CD4-positive, alpha-beta memory T cell (primary cell): Measurements from ENCODE around the gene BCLAF1. TPM values are rescaled to one million over a fixed set of nuclear protein-coding genes. Genes with fewer than 3 reads are reported as not detected.
"Not testable (repeated sequence)": the region's sequence is repeated elsewhere in the genome, so short reads cannot be mapped to it uniquely, and the experiment has no call there.

Source experiments
- CTCF ChIA-PET: fragments of 350-600 bp; sonication (Branson Sonifier 250); formaldehyde crosslinking; loops from one replicate; lab custom pipeline; 2021; ENCODE audit warnings: inconsistent platforms; ENCODE audit not compliant: partially characterized antibody; lab: Charles Lee
- POLR2A ChIA-PET: fragments of 350-600 bp; sonication (Branson Sonifier 250); formaldehyde crosslinking; loops from one replicate; lab custom pipeline; 2021; ENCODE audit not compliant: partially characterized antibody; lab: Charles Lee
- DNase-seq, 5 donors: peaks; one replicate each; pipeline versions ENCODE4 v3.0.0 to v3.0.0-alpha.2; 2020 to 2022; ENCODE audit warnings: mixed read lengths in 1 of 5
- H3K27ac ChIP-seq: one replicate; pipeline ENCODE4 v1.7.0; 2013; ENCODE audit warnings: low read depth, low read length
- H3K27me3 ChIP-seq: 2 replicates; pipeline ENCODE4 v1.7.0; 2013; ENCODE audit warnings: mild to moderate bottlenecking, low read length, moderate library complexity; ENCODE audit not compliant: insufficient read depth
- H3K36me3 ChIP-seq: 2 replicates; pipeline ENCODE4 v1.7.0; 2013; ENCODE audit warnings: mild to moderate bottlenecking, low read length, moderate library complexity; ENCODE audit not compliant: insufficient read depth
- H3K4me1 ChIP-seq: 2 replicates; pipeline ENCODE4 v1.7.0; 2013; ENCODE audit warnings: mild to moderate bottlenecking, low read length, moderate library complexity; ENCODE audit not compliant: insufficient read depth
- H3K4me3 ChIP-seq, 2 donors: one replicate each; pipeline ENCODE4 v1.7.0; 2013; ENCODE audit warnings: low read length in 2 of 2, mild to moderate bottlenecking in 1 of 2
- H3K9me3 ChIP-seq, 2 donors: one replicate each; pipeline ENCODE4 v1.7.0; 2013; ENCODE audit warnings: low read length in 2 of 2, control low read depth in 1 of 2; ENCODE audit not compliant: control insufficient read depth in 1 of 2
- H3K27ac Mint-ChIP-seq, 7 donors: one replicate each; pipeline ENCODE4 v1.8.0; 2020 to 2021; ENCODE audit warnings: mixed read lengths in 7 of 7, mild to moderate bottlenecking in 6 of 7, inconsistent platforms in 3 of 7, moderate library complexity in 3 of 7
- H3K27me3 Mint-ChIP-seq, 2 donors: one replicate each; pipeline ENCODE4 v1.8.0; 2020 to 2021; ENCODE audit warnings: mixed read lengths in 2 of 2
- H3K36me3 Mint-ChIP-seq, 2 donors: one replicate each; pipeline ENCODE4 v1.8.0; 2020 to 2021; ENCODE audit warnings: mixed read lengths in 2 of 2, inconsistent platforms in 1 of 2, mild to moderate bottlenecking in 1 of 2
- H3K4me1 Mint-ChIP-seq, 4 donors: one replicate each; pipeline ENCODE4 v1.8.0; 2020 to 2021; ENCODE audit warnings: mixed read lengths in 4 of 4, mild to moderate bottlenecking in 1 of 4
- H3K4me3 Mint-ChIP-seq, 8 donors: one replicate each; pipeline ENCODE4 v1.8.0; 2020 to 2021; ENCODE audit warnings: mixed read lengths in 8 of 8, mild to moderate bottlenecking in 7 of 8, moderate library complexity in 6 of 8, inconsistent platforms in 3 of 8
- H3K9me3 Mint-ChIP-seq, 8 donors: one replicate each; pipeline ENCODE4 v1.8.0; 2020 to 2021; ENCODE audit warnings: mixed read lengths in 8 of 8, mild to moderate bottlenecking in 5 of 8, inconsistent platforms in 3 of 8, moderate library complexity in 1 of 8
- intact Hi-C: fragments of 100-400 bp; cut with micrococcal nuclease; formaldehyde crosslinking; loops from one replicate; pipeline ENCODE4 v1.15.1; 2023
- polyA plus RNA-seq, 2 donors: library from polyadenylated mRNA; unstranded; fragments of 300-500 nt; fragmentation: Illumina TruSeq; gene quantifications; one replicate each; pipeline ENCODE4 v1.2.3, GENCODE V29; 2021
- total RNA-seq, 2 experiments: library from RNA; stranded (reverse); gene quantifications; one replicate each; pipeline ENCODE4 v1.2.3, GENCODE V29; 2021

Gene BCLAF1
- total and polyA plus RNA-seq, 4 experiments from 2014 or later = 81.9 to 242 (median 174) TPM

- H3K27ac Mint-ChIP-seq = no peak overlapping the region
- H3K4me3 ChIP-seq = no peak overlapping the region
- no peaks in the 10 kb centered on the region for H3K36me3 Mint-ChIP-seq
- ChIA-PET POLR2A (interaction anchor here (1.4 to 2.1 kb wide), 3 partner anchors 65 to 719 kb away, joined by 3 to 5 read pairs (median 5); partner anchors contain the start of gene BCLAF1), CTCF (interaction anchor here (0.7 to 2.7 kb wide), 35 partner anchors 8 to 776 kb away, joined by 3 to 55 read pairs (median 5); partner anchors contain the start of gene MTFR2)
- H3K9me3 ChIP-seq = no peaks in the 10 kb centered on the region
- peak overlapping the region in 1 of 8 donors; percentile 26 for H3K4me3 Mint-ChIP-seq
- H3K27me3 ChIP-seq = no peaks in the 10 kb centered on the region
- H3K27ac ChIP-seq = no peak overlapping the region
- peaks cover 3 to 10% (median 4%) of the 10 kb centered on the region in 4 donors for H3K4me1 Mint-ChIP-seq
- DNase-seq = no peak
- H3K36me3 ChIP-seq = no peaks in the 10 kb centered on the region
- peaks cover 0 to 3% (median under 1%) of the 10 kb centered on the region in 8 donors for H3K9me3 Mint-ChIP-seq
- intact Hi-C loops = no loop called here
- H3K4me1 ChIP-seq = no peaks in the 10 kb centered on the region
- no peaks in the 10 kb centered on the region for H3K27me3 Mint-ChIP-seq
These were observed 64.2 kb downstream of the BCLAF1 start for GRCh38 chr6:136225496-136225895.

- H3K9me3 Mint-ChIP-seq, DNase-seq, H3K27ac Mint-ChIP-seq, H3K36me3 ChIP-seq, H3K4me1 Mint-ChIP-seq, H3K27ac ChIP-seq, H3K4me3 ChIP-seq, H3K4me1 ChIP-seq, H3K27me3 ChIP-seq, H3K36me3 Mint-ChIP-seq, H3K27me3 Mint-ChIP-seq, POLR2A ChIA-PET, intact Hi-C loops, H3K9me3 ChIP-seq: not testable (repeated sequence)
- H3K4me3 Mint-ChIP-seq = peak overlapping the region in 1 of 8 donors; percentile 57
- CTCF ChIA-PET = interaction anchor here (1.0 to 1.4 kb wide), 2 partner anchors 550 to 688 kb away, joined by 3 to 5 read pairs; no protein-coding TSS in a partner anchor
These were observed 64.7 kb downstream of the BCLAF1 start for GRCh38 chr6:136224974-136225373.

- H3K9me3 Mint-ChIP-seq = peaks cover 0 to 15% (median 4%) of the 10 kb centered on the region in 8 donors
- no peak overlapping the region for H3K27ac Mint-ChIP-seq
- no peaks in the 10 kb centered on the region for H3K27me3 ChIP-seq
- H3K4me1 Mint-ChIP-seq = no peaks in the 10 kb centered on the region
- DNase-seq = no peak
- no peak overlapping the region for H3K4me3 Mint-ChIP-seq
- no peak overlapping the region for H3K4me3 ChIP-seq
- H3K27ac ChIP-seq = no peak overlapping the region
- no peaks in the 10 kb centered on the region for H3K9me3 ChIP-seq
- peaks cover 0 to 1% of the 10 kb centered on the region in 2 donors for H3K27me3 Mint-ChIP-seq
- no peaks in the 10 kb centered on the region for H3K36me3 ChIP-seq
- no peaks in the 10 kb centered on the region for H3K36me3 Mint-ChIP-seq
- CTCF ChIA-PET = interaction anchor here (1.3 to 2.7 kb wide), 2 partner anchors 10 to 681 kb away, joined by 4 to 15 read pairs; no protein-coding TSS in a partner anchor
- intact Hi-C loops = no loop called here
- no peaks in the 10 kb centered on the region for H3K4me1 ChIP-seq
- POLR2A ChIA-PET = no interaction called here
These were observed 72.9 kb downstream of the BCLAF1 start for GRCh38 chr6:136216503-136217401.

DNA sequence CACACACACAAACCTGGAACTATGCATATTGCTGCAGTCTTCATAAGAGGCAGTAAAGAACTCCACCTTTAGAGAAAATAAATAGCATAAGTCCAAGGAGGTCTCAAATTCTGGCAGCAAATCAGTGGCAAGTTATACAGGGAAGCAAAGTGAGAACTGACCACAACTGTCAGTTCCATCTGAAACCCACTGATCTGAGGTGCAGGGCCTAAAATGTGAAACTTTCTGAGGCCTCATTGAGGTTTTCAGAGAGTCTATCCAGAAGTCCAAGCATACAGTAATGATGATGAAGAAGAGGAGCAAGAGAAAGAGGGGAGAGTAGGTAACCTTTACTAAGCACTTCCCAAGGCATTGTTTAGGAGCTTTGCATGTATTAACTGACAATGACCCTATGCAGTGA, 75.8 kb downstream of the BCLAF1 start:
- H3K27ac Mint-ChIP-seq = no peak overlapping the region
- H3K4me1 Mint-ChIP-seq = no peaks in the 10 kb centered on the region
- POLR2A ChIA-PET = no interaction called here
- CTCF ChIA-PET = interaction anchor here (4.7 kb wide), 1 partner anchor 13 kb away, joined by 25 read pairs; no protein-coding TSS in a partner anchor
- H3K27me3 Mint-ChIP-seq = peaks cover 0 to 1% of the 10 kb centered on the region in 2 donors
- Histone ChIP-seq H3K4me3 (no peak overlapping the region), H3K9me3 (no peaks in the 10 kb centered on the region), H3K27ac (no peak overlapping the region), H3K36me3 (no peaks in the 10 kb centered on the region), H3K4me1 (no peaks in the 10 kb centered on the region), H3K27me3 (no peaks in the 10 kb centered on the region)
- intact Hi-C loops = no loop called here
- no peaks in the 10 kb centered on the region for H3K36me3 Mint-ChIP-seq
- no peak overlapping the region for H3K4me3 Mint-ChIP-seq
- H3K9me3 Mint-ChIP-seq = peaks cover 0 to 2% (median 0%) of the 10 kb centered on the region in 8 donors
- DNase-seq = no peak

DNA sequence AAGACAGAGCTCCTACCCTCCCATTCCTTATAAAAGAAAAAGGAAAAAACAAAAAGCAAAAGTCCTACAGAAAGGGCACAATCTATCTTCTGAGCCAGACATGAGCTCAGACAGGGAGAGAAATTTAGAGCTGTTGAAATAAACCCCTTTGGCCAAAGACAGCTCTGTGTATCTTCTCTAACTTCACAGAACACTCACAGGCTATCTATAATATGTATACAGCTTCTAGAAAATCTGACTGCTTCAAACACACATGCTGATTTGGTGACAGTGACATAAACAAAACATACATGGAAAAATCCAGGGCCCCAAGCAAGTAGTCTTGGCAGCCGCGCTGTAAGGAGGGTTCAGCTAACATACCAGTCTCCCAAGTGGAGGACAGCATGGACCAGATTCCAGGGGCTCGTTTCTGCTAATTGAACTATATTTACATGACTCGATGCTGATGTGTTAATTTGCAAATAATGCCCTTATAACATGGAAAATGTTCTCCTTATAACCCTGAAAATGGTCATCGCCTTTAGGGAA, 76.6 kb downstream of the BCLAF1 start:
- H3K4me1 ChIP-seq = no peaks in the 10 kb centered on the region
- no peaks in the 10 kb centered on the region for H3K36me3 ChIP-seq
- no peak for DNase-seq
- H3K27me3 ChIP-seq = no peaks in the 10 kb centered on the region
- no peaks in the 10 kb centered on the region for H3K4me1 Mint-ChIP-seq
- peaks cover 0 to 3% of the 10 kb centered on the region in 2 donors for H3K27me3 Mint-ChIP-seq
- intact Hi-C loops = no loop called here
- no peak overlapping the region for H3K27ac ChIP-seq
- H3K9me3 Mint-ChIP-seq = no peaks in the 10 kb centered on the region
- H3K4me3 Mint-ChIP-seq = no peak overlapping the region
- no peaks in the 10 kb centered on the region for H3K9me3 ChIP-seq
- H3K36me3 Mint-ChIP-seq = no peaks in the 10 kb centered on the region
- CTCF ChIA-PET = interaction anchor here (4.7 kb wide), 1 partner anchor 14 kb away, joined by 25 read pairs; no protein-coding TSS in a partner anchor
- POLR2A ChIA-PET = no interaction called here
- H3K27ac Mint-ChIP-seq = no peak overlapping the region
- no peak overlapping the region for H3K4me3 ChIP-seq

DNA sequence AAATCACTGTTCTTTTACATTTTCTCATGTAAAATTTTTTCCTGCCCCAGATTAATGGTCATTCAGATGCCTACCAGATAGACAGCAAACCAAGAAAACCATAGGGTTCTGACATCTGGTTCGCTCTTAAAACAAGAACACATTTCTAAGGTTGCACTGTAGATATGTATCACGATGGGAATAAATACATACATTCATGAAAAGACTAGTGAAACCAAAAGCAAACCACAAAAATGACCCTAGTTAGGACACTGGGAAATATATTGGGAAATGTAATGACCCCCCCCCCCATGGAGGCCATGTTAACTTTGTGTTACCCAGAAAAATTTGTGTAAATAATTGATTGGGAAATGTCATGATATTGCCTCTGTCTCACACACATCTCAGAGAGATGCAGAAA, 77.0 kb downstream of the BCLAF1 start:
- Mint-ChIP-seq H3K4me1 (no peaks in the 10 kb centered on the region), H3K27me3 (peaks cover 0 to 3% of the 10 kb centered on the region in 2 donors), H3K27ac (no peak overlapping the region), H3K4me3 (no peak overlapping the region), H3K9me3 (no peaks in the 10 kb centered on the region), H3K36me3 (no peaks in the 10 kb centered on the region)
- CTCF ChIA-PET = interaction anchor here (4.7 kb wide), 1 partner anchor 14 kb away, joined by 25 read pairs; no protein-coding TSS in a partner anchor
- intact Hi-C loops = no loop called here
- Histone ChIP-seq H3K4me1 (no peaks in the 10 kb centered on the region), H3K27ac (no peak overlapping the region), H3K4me3 (no peak overlapping the region), H3K27me3 (no peaks in the 10 kb centered on the region), H3K9me3 (no peaks in the 10 kb centered on the region), H3K36me3 (no peaks in the 10 kb centered on the region)
- POLR2A ChIA-PET = no interaction called here
- DNase-seq = no peak
